Fibroblast of villous mesenchyme (primary cell): Measurements from ENCODE around the gene P3H4. TPM values are rescaled to one million over a fixed set of nuclear protein-coding genes. Genes with fewer than 3 reads are reported as not detected.
A peak's percentile ranks its signal among the peaks of the same experiment; 100 is the strongest.
"Not testable (repeated sequence)": the region's sequence is repeated elsewhere in the genome, so short reads cannot be mapped to it uniquely, and the experiment has no call there.

ENCODE experiments used
- DNase-seq: peaks from one replicate; pipeline ENCODE4 v3.0.0-alpha.2; 2010; ENCODE audit warnings: low read depth
- H3K4me3 ChIP-seq: 2 replicates; pipeline ENCODE4 v1.5.1; 2011; ENCODE audit warnings: low read depth, mild to moderate bottlenecking, low read length
- total RNA-seq: library from RNA; depleted of rRNA; stranded (reverse); fragments of >200 nt; gene quantifications from 2 replicates; pipeline ENCODE4 v1.2.3, GENCODE V29; 2012
- TF ChIP-seq, protein P1 (sequence below): IDR thresholded peaks from 2 replicates; pipeline ENCODE4 v1.5.1; 2012; ENCODE audit warnings: low read depth, mild to moderate bottlenecking, low read length; ENCODE audit not compliant: insufficient read depth

Gene P3H4
- total RNA-seq, 1 donor: 88.1 TPM

DNA sequence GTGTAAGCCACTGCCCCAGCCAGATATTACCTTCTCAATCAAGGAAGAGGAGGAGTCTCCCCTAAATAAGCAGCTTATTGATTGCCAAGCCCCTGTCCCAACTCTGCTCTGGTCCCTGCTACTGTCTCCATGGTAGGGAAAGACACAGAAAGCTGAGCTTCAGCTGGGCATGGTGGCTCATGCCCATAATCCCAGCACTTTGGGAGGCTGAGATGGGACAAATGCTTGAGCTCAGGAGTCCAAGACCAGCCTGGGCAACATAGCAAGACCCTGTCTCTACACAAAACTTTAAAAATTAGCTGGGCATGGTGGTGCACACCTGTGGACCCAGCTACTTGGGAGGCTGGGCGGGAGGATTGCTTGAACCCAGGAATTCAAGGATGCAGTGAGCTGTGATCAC lies 31.8 kb downstream of the P3H4 start:
- TF ChIP-seq, protein P1, sequence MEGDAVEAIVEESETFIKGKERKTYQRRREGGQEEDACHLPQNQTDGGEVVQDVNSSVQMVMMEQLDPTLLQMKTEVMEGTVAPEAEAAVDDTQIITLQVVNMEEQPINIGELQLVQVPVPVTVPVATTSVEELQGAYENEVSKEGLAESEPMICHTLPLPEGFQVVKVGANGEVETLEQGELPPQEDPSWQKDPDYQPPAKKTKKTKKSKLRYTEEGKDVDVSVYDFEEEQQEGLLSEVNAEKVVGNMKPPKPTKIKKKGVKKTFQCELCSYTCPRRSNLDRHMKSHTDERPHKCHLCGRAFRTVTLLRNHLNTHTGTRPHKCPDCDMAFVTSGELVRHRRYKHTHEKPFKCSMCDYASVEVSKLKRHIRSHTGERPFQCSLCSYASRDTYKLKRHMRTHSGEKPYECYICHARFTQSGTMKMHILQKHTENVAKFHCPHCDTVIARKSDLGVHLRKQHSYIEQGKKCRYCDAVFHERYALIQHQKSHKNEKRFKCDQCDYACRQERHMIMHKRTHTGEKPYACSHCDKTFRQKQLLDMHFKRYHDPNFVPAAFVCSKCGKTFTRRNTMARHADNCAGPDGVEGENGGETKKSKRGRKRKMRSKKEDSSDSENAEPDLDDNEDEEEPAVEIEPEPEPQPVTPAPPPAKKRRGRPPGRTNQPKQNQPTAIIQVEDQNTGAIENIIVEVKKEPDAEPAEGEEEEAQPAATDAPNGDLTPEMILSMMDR: no peak
- no peak for DNase-seq
- H3K4me3 ChIP-seq: no peak overlapping the region

DNA sequence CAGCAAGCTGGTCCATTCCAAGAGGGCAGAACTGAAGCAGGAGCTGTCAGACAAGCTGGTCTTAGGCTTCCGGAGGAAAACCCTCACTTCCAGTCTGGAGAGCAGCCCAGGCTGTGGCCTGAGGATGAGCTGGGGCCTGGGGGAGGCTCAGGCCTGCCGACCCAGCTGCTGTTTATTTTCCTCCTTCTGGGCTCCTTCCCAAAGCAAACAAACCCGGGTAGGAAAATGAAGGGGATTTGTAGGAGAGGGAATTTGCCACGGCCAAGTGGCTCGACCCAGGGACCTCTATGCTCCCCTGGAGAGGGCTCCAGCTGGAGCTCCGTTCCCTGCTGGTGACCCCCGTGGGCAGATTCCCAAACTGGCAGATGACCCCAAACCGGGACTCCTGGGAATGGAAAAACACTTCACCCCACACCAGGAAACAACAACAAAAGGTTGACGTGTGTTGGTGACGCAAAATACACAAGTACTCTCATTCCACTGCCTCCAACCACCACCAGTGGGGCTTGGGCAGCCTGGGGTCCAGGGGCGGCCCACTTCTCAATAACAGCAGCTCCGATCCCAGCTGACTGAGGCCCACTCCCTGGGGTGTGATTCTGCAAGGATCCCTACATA lies 34.1 kb downstream of the P3H4 start:
- peak; percentile 97 for DNase-seq
- TF ChIP-seq, protein P1: peak; percentile 13
- H3K4me3 ChIP-seq: peak overlapping the region; percentile 6

DNA sequence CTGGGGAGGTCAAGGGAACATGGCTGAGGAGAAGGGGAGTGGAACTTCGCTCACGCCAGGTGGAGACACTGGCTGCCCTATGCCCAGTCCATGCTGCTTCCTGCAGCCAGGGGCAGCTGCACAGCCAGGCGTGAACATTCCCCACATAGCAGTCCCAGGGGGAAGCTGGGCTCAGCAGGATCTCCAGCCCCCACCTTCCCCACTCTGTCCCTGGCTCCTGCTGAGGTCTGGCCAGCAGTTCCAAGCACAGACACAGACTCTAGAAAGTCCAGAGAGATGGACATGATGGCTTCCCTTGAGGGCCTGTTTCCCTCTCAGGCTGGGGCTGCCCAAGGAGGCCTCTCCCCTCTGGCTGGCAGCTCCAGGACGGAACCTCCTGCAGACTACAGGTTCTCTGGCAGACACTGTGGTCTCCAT lies 34.6 kb downstream of the P3H4 start:
- no peak for DNase-seq
- TF ChIP-seq, protein P1: peak; percentile 40
- H3K4me3 ChIP-seq: no peak overlapping the region

DNA sequence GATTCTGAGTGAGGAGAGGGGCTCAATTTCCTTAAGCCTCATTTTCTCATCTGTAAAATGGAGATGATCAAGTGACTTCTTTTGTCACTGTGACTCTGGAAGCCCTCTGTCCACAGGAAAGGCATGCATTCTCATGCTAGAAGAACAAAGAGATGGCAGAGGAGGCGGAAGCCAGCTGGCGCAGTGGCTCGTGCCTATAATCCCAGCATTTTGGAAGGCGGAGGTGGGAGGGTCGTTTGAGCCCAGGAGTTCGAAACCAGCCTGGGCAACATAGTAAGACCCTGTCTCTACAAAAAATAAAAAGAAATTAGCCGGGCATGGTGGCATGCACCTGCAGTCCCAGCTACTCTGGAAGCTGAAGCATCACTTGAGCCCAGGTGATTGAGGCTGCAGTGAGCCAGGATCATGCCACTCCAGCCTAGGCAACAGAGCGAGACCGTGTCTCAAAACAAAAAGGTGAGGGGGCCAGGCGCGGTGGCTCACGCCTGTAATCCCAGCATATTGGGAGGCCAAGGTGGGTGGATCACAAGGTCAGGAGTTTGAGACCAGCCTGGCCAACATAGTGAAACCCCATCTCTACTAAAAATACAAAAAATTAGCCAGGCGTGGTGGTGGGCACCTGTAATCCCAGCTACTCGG lies 35.4 kb downstream of the P3H4 start:
- not testable (repeated sequence) for DNase-seq, H3K4me3 ChIP-seq

DNA sequence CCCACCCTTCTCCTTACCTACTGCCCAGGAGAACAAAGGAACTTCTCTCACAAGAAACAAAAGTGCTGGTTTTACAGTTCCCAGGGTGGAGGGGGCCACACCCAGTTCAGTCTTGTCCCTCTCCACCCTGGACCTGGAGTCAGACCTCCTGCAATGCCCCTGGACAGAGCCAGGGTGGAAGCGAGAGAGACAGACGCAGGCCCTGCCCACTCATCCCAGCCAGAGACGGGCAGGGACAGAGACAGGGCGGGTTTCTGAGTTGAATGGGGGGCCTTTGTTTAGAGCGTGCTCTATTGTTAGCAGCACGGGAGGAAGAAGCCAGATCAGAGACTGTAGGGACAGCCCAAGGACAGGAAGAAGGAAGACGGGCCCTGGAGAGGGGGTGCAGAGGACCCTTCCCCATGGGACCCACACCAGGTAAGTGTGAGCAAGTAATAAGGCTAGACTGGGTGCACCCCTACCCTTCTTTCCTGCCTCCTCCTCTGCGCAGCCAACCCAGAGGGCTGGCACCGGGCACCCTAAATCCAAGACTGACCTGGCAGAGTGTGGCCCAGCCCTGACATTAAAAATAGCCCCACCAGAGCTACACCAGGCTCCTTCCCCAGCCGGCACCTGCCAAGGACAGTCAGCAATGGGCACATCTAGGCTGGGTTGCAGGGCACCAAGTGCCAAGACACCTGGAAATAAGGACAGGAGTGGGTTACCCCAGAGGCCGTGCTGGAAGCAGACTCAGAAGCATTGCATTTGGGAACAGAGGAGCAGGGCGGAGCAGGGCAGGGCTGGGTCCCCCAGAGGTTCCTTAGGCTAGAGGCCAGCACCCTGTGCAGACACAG lies 36.1 kb downstream of the P3H4 start:
- DNase-seq: no peak
- H3K4me3 ChIP-seq: no peak overlapping the region
- TF ChIP-seq, protein P1: no peak

DNA sequence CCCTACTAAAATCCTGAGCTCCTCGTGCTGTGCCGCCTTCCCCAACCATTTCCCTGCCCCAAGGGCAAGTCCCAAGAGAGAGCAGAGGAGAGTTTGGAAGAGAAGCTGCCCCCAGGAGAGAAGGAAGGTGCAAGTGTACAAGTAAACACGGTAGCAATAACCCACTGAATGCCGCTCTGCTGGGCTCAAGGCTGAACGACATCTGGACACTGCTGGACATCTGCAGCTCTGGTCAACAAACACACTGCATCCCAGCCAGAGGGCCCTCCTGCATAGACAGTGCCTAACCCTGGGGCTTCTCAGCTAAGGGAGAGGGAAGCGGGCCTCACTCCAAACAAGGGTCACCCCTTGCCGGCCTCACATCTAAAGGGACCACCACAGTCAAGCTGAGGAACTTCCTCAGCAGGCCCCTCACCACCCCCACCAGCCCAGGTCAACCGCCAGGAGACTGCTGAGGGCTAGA lies 38.0 kb downstream of the P3H4 start:
- peak; percentile 69 for DNase-seq
- H3K4me3 ChIP-seq: peak overlapping the region; percentile 18
- TF ChIP-seq, protein P1: peak; percentile 10

DNA sequence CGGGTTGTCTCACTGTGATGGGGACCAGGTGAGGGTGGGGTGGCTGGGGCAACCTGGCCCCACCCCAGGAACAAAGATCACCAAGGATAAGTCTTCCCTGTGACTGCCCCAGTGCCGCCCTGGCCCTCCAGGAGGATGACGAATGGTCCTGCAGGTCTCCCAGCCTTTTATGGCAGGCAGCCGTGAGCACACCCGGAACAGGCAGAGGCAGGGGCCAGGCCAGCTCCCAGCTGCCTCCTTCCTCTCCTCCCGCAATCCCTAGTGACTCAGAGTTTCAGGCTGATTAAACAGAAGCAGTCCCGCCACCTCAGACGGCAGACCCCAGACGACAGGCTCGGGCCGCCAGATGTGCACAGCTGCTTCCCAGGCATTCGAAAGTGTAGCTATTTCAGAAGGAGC lies 38.6 kb downstream of the P3H4 start:
- peak; percentile 94 for DNase-seq
- TF ChIP-seq, protein P1: no peak
- H3K4me3 ChIP-seq: no peak overlapping the region
